HG03469 (cell line): ENCODE results near the gene DNTT.

Experiments used
- ATAC-seq: cut with Tn5 transposase; IDR thresholded peaks from one replicate; pipeline ENCODE4 v1.9.1; 2021; ENCODE audit warnings: mild to moderate bottlenecking, moderate library complexity, moderate number of reproducible peaks; ENCODE audit not compliant: unreplicated experiment

Gene DNTT

GRCh38 chr10:96275685-96276418 lies 28.4 kb upstream of the DNTT start:
- no peak for ATAC-seq

- ATAC-seq = no peak
These were observed 27.8 kb upstream of the DNTT start for GRCh38 chr10:96276426-96276825.

DNA sequence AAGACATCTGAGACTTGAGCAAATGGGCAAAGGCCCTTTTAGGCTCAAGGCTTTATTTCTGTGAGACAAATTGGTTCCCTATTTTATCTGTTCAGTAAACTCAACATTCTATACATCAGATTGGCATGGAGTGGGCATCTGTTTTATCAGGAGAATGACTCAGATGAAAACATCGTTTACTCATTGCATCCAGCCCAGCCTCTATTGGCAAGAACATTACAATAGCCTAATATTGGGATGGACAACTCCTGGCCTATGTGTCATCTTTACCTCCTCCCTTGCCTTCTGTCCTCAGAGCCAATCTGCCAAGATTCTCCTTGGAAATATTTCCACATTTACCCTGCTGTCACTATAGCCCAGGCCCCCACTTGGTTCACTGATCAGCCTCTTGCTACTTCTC lies 27.4 kb upstream of the DNTT start:
- no peak for ATAC-seq

DNA sequence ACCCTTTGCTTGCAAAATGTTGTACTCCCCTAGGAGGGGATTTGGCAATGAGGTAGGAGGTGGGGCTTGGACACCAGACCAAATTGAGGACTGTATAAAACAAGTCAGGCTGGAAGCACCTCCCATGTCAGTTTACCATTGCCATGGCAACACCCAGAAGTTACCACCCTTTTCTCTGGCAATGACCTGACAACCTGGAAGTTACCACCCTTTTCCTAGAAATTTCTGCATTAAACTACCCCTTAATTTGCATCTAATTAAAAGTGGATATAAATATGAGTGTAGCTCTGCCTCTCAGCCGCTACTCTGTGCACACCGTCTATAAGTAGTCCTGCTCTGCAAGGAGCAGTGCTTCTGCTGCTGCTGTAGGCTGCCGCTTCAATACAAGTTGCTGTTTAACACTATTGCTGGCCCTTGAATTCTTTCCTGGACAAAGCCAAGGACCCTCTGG lies 25.0 kb upstream of the DNTT start:
- ATAC-seq = no peak

DNA sequence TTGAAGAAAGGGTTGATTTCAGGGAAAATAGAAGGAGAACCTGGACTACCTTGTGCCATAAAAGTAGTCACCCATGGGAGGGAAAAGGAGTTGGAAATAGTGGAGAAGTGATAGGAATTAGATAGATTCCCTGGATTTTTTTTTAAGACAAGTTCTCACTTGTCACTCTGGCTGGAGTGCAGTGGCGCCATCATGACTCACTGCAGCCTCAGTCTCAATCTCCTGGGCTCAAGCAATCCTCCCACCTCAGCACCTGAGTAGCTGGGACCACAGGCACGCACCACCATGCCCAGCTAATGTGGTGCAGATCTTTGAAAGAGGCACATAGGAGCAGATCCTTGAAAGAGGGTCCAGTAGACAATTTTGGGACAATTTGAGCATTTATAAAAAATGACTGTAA lies 23.4 kb upstream of the DNTT start:
- ATAC-seq = no peak

DNA sequence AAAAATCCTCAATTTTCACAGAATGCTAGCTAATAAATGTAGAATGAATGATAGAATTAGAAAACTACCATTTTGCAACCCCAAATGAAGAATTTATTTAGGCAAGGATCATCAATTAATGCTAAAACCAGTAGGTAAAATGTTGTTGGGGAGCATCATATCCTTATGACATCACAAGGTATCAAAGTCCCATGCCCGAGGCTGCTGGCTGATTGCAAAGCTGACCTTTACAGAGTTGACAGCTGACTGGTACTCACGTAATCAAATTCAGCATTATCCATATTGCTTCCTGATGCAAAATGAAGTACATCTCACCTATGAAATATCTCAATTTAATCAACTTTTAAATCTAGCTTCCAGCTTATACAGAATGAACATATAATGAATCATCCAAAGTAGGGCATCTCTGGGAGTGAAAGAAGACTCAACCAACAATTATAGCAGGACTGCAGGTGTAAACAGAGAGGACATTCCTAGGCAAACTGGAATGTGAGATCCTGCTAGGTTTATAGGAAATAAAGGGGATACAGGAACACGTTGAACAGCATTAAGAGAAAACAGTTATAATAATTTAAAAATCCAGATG lies 22.7 kb upstream of the DNTT start:
- ATAC-seq = no peak

DNA sequence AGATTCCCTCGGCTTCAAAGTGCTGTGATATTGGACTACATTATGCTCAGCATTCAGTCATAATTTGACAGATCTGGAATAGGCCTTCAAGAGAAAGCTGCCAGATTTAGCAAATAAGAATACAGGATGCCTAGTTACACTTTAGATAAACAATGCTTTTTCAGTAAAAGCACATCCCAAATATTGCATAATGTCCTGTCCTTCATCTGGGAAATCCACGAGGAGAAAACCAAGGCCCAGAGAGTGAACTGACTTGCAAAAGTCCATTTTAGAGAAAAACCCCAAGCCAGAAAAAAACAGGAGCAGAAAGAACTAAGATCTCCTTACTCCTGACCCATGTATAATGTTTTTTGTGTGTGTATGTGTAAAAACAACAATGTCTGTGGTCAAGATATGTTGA lies 20.9 kb upstream of the DNTT start:
- no peak for ATAC-seq

GRCh38 chr10:96283756-96284155 lies 20.5 kb upstream of the DNTT start:
- ATAC-seq = no peak

DNA sequence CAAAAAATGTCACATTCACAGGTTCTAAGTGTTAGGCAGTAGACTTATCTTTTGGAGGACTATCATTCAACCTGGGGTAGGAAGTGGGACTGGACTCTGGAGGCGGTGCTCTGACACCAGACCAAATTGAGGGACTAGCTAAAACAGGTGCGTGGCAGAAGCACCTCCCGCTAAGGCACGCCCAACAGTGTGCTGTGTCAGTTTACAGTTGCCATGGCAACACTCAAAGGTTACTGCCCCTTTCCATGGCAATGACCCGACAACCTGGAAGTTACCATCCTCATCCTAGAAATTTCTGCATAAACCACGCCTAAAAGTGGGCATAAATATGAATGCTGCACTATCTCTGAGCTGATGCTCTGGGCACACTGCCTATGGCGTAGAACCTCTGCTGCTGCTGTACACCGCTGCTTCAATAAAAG lies 18.9 kb upstream of the DNTT start:
- ATAC-seq = no peak

DNA sequence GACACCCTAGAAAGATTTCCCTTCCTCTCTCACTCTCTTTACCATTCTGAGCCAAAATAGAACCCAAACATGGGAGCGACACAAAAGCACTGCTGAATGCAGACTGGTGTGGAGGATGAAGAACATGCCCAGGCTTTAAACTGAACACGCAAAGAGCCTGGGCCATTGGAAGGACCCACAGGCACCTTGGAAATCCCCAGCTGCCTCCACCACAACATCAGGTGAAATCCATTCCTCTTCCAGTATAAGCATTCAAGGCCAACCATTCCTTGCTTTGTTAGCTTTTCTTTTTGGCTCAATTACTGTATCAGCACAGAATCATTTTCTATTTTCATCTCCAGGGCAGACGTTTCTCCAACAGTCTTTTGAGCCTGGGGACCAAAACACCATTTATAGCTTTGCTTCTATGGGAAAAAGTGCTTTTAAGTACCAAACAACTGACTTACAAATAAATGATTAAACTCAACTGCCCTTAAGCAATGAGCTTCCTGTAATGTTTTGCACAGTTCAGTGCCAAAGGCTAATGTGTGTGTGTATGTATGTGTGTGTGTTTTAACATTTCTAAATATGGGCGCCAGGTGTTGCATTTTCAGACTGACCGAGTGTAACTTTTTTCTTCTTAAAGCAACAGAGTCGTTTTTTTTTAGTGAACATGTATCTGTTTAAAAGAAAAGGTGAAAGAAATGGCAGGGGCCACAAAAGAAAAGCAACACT lies 16.7 kb upstream of the DNTT start:
- peak; percentile 30 for ATAC-seq

GRCh38 chr10:96288151-96288621 lies 16.0 kb upstream of the DNTT start:
- ATAC-seq = peak; percentile 40

DNA sequence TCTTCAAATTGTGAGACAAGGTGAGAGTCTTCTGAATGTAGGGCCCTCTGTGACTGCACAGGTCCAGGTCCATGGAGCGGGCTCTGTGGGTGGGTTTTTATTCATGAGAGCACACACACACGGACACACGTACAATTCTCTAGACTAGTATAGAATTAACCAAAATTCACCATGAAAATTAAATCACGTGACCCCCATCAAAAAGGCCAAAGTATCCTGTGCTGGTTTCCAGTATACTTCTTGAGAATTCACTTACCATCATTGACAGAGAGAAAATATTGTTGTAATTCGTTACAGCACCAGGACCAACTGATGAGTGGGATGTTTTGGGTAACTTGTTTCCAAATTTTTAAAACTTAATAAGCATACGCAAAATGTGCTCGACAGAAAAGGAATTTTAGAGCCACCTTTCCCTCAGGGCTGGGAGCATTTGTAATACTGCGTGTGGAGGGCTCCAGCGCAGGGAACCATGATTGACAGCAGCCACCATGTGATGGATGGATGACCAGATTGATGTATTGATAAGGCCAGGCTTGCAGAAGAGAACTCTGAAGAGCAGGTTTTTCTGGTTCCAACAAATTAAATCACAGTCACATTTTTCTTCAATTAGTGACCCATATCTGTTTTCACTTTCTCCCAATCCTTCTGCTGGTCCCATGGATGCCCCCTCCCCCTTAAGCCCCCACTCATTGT lies 14.9 kb upstream of the DNTT start:
- no peak for ATAC-seq

GRCh38 chr10:96290368-96291133 lies 13.7 kb upstream of the DNTT start:
- no peak for ATAC-seq

DNA sequence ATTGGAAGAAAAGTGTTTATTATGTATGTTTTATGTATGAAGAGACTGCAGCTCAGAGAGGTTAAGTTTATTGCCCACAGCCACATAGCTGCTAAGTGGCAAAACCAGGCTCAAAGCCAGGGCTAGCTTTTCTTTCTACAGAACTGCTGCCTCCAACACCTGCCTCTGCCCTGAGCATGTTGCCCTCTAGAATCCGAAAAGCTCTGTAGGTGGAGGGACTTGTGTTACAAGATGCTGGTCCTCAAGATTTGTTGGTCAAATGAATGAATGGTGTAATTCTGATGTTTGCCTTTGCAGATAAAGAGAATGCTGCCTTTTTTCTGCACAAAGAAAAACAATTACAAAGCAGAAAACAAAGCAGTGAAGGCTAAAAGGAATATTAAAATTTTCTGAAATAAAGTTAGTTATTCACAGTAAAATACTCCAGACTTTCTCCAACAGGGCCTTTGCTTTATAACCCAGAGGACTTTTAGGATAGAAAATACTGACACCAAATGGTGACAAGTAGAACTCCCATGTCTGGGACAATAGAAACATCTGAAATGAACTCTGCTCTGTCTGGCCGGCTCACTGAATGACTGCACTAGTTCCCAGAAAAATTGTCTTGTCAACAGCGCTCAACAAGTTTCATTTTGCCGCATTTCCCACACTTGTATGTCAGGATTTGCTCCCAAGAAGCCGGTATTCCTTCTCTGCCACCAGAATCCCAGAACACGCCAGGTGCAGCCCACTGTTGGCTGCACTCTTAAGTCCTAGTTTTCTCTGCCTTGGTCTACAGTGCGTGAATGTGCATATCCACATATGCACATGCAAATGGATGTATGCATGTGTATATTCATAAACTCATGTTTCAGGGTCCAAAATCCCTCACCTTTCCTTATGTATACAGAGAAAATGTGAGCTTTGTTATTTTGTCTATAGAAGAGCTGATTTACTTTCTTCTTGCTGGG lies 11.0 kb upstream of the DNTT start:
- ATAC-seq = peak; percentile 36

DNA sequence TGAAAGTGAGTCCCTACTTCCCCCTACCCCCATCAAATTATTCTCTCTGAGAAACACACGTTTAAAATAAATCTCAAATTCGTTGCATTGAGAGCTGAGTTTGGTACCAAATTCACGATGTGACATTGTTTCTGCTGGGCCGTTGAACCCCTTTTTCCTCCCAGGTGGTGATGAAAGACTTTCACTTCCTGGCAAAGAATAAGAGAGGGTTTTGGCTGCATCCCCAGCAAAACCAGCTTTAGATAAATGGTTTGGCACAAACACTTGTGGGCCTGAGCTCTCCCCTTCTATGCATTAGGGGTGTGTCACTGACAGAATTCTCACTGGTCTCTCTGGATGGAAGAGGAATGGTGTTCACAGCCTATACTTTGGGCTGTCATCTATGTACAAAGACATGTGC lies 8.8 kb upstream of the DNTT start:
- no peak for ATAC-seq

- no peak for ATAC-seq
These were observed 6.7 kb upstream of the DNTT start for GRCh38 chr10:96297486-96297885.

DNA sequence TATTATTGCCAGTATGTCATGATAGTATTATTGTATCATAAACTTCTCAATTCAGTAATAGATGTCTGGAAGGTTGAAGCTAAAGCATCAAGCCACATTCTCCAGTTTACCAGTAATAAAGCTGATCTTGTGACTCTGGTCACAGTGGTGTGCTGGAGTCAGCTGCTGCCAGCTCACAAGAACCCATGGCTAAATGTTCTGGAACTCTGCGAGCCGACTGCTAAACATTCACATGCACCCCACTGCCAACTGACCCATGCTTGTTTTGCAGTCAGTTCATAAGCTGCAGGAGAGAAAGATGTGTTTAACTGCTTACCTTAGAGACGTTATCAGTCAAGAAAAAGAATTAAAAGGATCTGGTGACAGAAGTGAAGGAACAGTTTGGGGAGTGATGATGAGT lies 5.9 kb upstream of the DNTT start:
- ATAC-seq = no peak

DNA sequence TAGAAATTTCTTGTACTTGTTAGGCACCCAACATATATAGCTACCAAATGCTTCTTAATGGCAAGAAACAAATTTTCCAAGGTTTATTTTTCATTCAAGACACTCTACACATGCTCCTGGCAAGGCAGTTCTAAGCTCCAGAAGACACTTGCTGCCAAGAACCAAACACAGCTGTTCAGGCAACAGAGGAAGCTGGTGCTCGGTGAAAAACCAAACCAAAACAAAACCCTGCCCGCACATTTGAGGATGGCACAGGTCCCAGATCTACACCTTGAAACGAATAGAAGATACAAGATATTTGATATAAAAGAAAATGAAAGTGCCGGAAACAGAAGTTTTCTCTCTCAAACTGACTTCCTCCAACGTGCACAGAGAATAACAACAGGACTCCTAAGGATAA lies 4.9 kb upstream of the DNTT start:
- ATAC-seq = no peak

GRCh38 chr10:96301616-96302015 lies 2.6 kb upstream of the DNTT start:
- ATAC-seq = no peak

GRCh38 chr10:96305019-96305418 lies 785 bp downstream of the DNTT start:
- ATAC-seq = no peak
